ENCODE results near the gene DPP6.

The DPP6 gene

GRCh38 chr7:154347700-154348266 is 295.6 kb downstream of the DPP6 start:
- no peak overlapping the region for H3K4me3 ChIP-seq (ENCODE audit: low read depth, low read length)
- TF ChIP-seq, protein P1, sequence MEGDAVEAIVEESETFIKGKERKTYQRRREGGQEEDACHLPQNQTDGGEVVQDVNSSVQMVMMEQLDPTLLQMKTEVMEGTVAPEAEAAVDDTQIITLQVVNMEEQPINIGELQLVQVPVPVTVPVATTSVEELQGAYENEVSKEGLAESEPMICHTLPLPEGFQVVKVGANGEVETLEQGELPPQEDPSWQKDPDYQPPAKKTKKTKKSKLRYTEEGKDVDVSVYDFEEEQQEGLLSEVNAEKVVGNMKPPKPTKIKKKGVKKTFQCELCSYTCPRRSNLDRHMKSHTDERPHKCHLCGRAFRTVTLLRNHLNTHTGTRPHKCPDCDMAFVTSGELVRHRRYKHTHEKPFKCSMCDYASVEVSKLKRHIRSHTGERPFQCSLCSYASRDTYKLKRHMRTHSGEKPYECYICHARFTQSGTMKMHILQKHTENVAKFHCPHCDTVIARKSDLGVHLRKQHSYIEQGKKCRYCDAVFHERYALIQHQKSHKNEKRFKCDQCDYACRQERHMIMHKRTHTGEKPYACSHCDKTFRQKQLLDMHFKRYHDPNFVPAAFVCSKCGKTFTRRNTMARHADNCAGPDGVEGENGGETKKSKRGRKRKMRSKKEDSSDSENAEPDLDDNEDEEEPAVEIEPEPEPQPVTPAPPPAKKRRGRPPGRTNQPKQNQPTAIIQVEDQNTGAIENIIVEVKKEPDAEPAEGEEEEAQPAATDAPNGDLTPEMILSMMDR (IDR thresholded peaks at IDR 0.05; ENCODE audit: low read depth, low read length): no peak

DNA sequence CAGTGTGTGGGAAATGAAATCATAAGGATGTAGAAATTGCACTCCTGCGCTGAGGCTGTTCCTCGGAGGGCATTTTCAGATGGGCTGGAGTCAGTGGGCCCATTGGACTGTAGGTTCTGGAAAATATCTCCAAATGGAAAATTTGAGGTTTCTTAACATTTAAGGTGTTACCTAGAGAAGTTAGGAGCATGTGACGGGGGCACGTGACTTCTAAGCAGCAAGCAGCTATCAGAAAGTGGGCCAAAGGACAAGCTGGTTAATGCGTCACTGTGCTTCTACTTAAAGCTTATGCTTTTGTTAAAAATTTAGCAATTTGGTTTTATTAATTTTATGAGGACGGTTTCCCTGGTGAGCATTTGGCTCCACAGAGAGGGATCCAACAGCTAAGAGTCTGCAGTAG is 298.7 kb downstream of the DPP6 start:
- TF ChIP-seq, protein P1 (IDR thresholded peaks at IDR 0.05; ENCODE audit: low read depth, low read length): no peak
- H3K4me3 ChIP-seq (ENCODE audit: low read depth, low read length): no peak overlapping the region

DNA sequence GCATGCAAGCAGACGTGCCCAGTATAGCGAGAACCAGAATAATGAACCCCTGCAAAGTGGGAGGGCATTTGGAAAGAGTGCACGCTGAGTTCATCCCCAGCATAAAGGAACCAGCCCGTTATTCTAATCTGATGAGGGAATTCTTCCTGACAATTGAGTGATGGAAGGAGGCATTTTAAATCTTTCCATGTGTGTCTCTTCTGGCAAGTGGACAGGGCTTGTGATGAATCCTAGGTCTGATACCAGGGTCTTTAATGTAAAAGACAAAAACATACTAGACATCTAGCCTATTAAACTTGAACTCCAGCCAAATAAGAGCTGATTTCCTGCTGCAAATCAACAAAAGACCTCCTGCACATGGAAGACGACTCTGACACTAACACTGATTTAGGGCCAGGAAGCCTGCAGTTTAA is 301.2 kb downstream of the DPP6 start:
- H3K4me3 ChIP-seq (ENCODE audit: low read depth, low read length): no peak overlapping the region
- TF ChIP-seq, protein P1 (IDR thresholded peaks at IDR 0.05; ENCODE audit: low read depth, low read length): no peak

DNA sequence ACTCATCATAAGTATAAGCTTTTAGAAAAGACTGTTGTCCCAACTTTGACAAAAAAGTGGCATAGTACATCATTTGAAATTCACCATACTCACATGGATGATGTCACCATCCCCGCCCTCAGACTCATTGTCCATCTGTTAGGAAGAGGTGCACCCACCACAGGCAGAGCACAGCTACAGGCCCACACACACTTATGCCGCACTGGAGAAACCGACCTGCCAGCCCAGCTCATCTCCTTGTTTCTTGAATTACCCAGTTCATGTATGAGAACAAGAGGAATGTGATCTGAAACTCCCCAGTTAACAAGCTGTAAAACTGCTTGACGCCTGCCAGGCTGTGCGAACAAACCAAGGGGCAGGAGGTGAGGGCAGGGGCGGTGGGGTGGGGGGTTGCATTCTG is 312.0 kb downstream of the DPP6 start:
- no peak overlapping the region for H3K4me3 ChIP-seq (ENCODE audit: low read depth, low read length)
- TF ChIP-seq, protein P1 (IDR thresholded peaks at IDR 0.05; ENCODE audit: low read depth, low read length): no peak

- TF ChIP-seq, protein P1 (IDR thresholded peaks at IDR 0.05; ENCODE audit: low read depth, low read length): no peak
- H3K4me3 ChIP-seq (ENCODE audit: low read depth, low read length): no peak overlapping the region
These were observed 319.2 kb downstream of the DPP6 start for GRCh38 chr7:154371424-154371823.

GRCh38 chr7:154372011-154372601 is 319.9 kb downstream of the DPP6 start:
- TF ChIP-seq, protein P1 (IDR thresholded peaks at IDR 0.05; ENCODE audit: low read depth, low read length): no peak
- H3K4me3 ChIP-seq (ENCODE audit: low read depth, low read length): no peak overlapping the region

DNA sequence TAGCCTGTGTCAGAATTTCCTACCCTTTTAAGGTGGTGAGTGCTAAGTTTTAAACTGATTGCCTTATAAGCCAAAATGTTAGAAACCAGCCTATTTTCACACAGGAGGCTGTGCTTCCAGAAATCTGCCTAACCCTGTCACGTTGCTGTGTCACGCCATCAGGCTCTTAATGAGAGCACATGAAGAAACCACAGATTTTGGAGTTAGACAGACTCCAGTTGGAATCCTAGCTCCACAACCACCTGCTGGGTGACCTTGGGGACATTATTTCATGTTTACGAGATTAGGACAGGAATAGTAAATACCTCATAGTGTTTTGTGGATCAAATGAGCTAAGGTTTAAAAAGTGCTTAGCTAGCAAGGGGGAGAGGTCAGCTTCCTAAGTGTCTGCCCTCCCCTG is 321.8 kb downstream of the DPP6 start:
- TF ChIP-seq, protein P1 (IDR thresholded peaks at IDR 0.05; ENCODE audit: low read depth, low read length): no peak
- H3K4me3 ChIP-seq (ENCODE audit: low read depth, low read length): no peak overlapping the region
